ENCODE data around the gene ERP29.
A peak's percentile ranks its signal among the peaks of the same experiment; 100 is the strongest.
"Not testable (repeated sequence)": the region's sequence is repeated elsewhere in the genome, so short reads cannot be mapped to it uniquely, and the experiment has no call there.

Gene ERP29

DNA sequence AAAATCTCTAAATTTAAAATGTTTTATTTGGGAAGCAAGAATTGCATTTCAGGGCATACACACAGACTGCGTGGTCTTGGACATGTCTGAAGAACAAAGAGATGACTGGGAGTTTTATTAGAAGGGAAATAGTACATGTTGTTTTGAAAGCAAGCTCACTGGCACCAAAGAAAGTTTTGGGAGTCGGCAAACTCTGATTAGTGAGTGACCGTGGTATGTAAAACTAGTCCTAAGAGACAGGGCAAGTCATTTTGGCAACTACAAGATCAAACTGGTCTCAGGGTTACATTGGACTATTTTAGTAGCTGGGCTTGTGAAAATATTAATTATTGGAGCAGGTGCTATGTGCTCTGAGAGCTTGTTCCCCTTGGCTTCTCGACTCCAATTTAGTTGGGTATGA lies 15.2 kb upstream of the ERP29 start:
- no peak overlapping the region for H3K4me3 Mint-ChIP-seq
- no peaks in the 10 kb centered on the region for H3K27me3 Mint-ChIP-seq (ENCODE audit: low read depth)
- no peaks in the 10 kb centered on the region for H3K9me3 Mint-ChIP-seq
- H3K4me1 Mint-ChIP-seq = no peaks in the 10 kb centered on the region
- no peak overlapping the region for H3K27ac Mint-ChIP-seq
- TF ChIP-seq, protein P1, sequence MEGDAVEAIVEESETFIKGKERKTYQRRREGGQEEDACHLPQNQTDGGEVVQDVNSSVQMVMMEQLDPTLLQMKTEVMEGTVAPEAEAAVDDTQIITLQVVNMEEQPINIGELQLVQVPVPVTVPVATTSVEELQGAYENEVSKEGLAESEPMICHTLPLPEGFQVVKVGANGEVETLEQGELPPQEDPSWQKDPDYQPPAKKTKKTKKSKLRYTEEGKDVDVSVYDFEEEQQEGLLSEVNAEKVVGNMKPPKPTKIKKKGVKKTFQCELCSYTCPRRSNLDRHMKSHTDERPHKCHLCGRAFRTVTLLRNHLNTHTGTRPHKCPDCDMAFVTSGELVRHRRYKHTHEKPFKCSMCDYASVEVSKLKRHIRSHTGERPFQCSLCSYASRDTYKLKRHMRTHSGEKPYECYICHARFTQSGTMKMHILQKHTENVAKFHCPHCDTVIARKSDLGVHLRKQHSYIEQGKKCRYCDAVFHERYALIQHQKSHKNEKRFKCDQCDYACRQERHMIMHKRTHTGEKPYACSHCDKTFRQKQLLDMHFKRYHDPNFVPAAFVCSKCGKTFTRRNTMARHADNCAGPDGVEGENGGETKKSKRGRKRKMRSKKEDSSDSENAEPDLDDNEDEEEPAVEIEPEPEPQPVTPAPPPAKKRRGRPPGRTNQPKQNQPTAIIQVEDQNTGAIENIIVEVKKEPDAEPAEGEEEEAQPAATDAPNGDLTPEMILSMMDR (IDR thresholded peaks at IDR 0.05; ENCODE audit: unreplicated experiment in 3 of 3) = no peak
- peaks cover 11% of the 10 kb centered on the region for H3K36me3 Mint-ChIP-seq (ENCODE audit: low read depth)

DNA sequence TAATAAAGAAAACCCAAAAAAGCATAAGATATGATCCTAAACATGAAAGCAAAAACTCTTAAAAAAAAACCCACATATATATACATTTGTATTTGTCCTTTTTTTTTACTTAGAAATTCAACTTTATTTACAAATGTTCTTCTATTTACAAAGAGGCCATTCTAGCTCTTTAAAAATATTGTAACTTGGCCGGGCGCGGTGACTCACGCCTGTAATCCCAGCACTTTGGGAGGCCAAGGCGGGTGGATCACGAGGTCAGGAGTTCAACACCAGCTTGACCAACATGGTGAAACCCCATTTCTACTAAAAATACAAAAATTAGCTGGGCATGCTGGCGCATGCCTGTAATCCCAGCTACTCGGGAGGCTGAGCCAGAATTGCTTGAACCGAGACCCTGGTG lies 14.1 kb upstream of the ERP29 start:
- not testable (repeated sequence) for H3K27me3 Mint-ChIP-seq (ENCODE audit: low read depth); H3K4me1 Mint-ChIP-seq; H3K9me3 Mint-ChIP-seq; H3K27ac Mint-ChIP-seq; H3K4me3 Mint-ChIP-seq; H3K36me3 Mint-ChIP-seq (ENCODE audit: low read depth)

DNA sequence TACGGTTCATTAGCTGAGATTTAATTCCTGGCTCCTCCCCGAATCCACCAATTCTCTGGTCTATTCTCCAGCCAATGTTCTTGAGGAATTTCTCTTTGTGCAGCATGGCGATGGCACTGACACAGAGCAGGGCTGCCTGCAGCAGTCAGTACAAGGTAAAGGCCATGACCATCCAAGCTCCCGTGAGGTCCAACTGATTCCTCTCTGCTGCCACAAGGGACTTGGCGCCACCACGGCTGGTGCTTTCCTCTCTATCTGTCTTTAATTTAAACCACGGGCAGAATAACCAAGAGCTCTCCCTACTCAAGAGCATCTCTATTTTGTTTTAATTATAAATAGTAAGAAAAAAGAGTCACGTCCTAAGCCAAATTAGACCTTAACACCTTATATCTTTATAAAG lies 12.4 kb upstream of the ERP29 start:
- Mint-ChIP-seq H3K36me3 (ENCODE audit: low read depth) (peaks cover 6% of the 10 kb centered on the region), H3K9me3 (no peaks in the 10 kb centered on the region), H3K27ac (no peak overlapping the region), H3K4me1 (peaks cover 1% of the 10 kb centered on the region), H3K27me3 (ENCODE audit: low read depth) (no peaks in the 10 kb centered on the region), H3K4me3 (no peak overlapping the region)
- TF ChIP-seq, protein P1 (IDR thresholded peaks at IDR 0.05; ENCODE audit: unreplicated experiment in 3 of 3) = no peak

DNA sequence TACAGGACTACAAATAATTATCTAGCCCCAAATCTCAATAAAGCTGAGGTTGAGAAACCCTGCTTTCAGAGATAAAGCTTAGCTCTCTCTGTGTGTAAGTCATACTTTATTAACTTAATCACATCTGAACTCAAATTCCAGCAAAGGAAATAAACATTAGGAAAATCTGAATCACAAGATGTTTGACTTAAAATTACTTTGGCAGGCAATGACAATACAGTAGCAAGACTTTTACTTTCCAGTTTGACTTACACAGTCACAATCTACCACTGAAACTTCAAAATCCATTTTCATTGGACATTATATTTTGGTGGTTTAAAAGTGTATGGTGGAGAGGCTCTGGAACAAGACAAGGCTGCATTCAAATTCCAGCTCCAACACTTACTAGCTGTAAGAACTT lies 11.7 kb upstream of the ERP29 start:
- Mint-ChIP-seq H3K27ac (no peak overlapping the region), H3K36me3 (ENCODE audit: low read depth) (peaks cover 6% of the 10 kb centered on the region), H3K4me1 (peaks cover 6% of the 10 kb centered on the region), H3K4me3 (no peak overlapping the region), H3K27me3 (ENCODE audit: low read depth) (no peaks in the 10 kb centered on the region), H3K9me3 (no peaks in the 10 kb centered on the region)
- TF ChIP-seq, protein P1 (IDR thresholded peaks at IDR 0.05; ENCODE audit: unreplicated experiment in 3 of 3) = no peak

DNA sequence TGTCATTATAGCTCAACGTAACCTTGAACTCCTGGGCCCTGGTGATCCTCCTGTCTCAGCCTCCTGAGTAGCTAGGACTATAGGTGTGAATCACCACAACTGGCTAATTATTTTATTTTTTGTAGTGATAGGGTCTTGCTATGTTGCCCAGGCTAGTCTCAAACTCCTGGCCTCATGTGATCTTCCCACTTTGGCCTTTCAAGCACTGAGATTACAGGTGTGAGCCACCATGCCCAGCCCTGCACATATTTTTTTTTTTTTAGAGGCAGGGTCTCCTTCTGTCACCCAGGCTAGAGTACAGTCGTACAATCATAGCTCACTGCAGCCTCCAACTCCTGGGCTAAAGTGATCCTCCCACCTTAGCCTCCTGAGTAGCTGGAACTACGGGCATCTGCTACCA lies 9.2 kb upstream of the ERP29 start:
- peaks cover 6% of the 10 kb centered on the region for H3K4me1 Mint-ChIP-seq
- TF ChIP-seq, protein P1 (IDR thresholded peaks at IDR 0.05; ENCODE audit: unreplicated experiment in 3 of 3) = no peak
- no peak overlapping the region for H3K27ac Mint-ChIP-seq
- peaks cover 6% of the 10 kb centered on the region for H3K36me3 Mint-ChIP-seq (ENCODE audit: low read depth)
- no peak overlapping the region for H3K4me3 Mint-ChIP-seq
- H3K9me3 Mint-ChIP-seq = no peaks in the 10 kb centered on the region
- H3K27me3 Mint-ChIP-seq (ENCODE audit: low read depth) = no peaks in the 10 kb centered on the region

DNA sequence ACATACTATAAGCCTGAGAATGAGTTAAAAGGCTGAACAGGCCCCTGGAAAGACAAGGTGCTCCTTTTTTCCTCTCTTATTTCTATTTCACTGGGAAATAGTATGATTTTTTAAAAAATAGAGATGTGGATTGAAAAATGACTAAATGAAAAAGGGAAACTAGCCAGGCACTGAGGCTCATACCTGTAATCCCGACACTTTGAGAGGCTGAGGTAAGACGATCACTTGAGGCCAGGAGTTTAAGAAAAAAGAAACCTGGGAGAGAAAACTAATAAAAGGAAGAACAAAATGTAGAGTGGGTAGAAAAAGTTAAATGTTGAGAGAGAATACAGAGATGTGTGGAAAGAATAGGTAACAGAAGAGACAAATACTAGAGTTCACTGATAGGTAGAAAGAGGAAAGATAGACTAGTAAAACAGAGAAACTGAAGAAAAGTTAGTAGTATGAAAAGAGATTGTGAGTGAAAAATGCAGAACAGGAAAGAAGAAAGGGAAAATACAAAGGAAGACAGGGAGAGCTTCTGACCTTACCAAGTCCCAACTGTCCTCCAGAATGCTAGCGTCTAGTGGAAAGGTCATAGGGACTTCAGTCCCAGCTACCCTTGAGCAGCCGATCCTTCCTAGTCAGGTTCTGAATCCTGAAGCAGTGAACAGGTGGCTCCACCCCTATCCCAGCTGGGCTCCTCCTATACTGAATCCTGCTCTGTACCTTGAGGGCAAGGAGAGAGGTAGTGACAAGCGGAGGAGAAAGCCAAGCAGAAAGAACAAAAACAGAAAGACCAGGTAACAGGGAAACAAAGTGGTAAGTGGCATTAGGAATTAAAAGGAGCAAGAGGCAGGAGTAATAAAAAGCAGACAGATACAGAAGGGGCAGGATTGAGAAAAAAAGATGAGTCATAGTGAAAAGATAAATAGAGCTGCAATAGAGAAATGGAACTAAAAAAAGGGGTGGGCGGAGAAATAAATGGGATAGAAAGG lies 7.5 kb upstream of the ERP29 start:
- no peaks in the 10 kb centered on the region for H3K27me3 Mint-ChIP-seq (ENCODE audit: low read depth)
- H3K27ac Mint-ChIP-seq = peak overlapping the region; percentile 40 to 80 (median 48)
- H3K4me1 Mint-ChIP-seq = peaks cover 6% of the 10 kb centered on the region
- no peaks in the 10 kb centered on the region for H3K9me3 Mint-ChIP-seq
- TF ChIP-seq, protein P1 (IDR thresholded peaks at IDR 0.05; ENCODE audit: unreplicated experiment in 3 of 3) = no peak
- peaks cover 6% of the 10 kb centered on the region for H3K36me3 Mint-ChIP-seq (ENCODE audit: low read depth)
- peak overlapping the region; percentile 6 to 42 (median 35) for H3K4me3 Mint-ChIP-seq

Data from nephron (organoid).